Measurements from ENCODE around the gene PGC. TPM values are rescaled to one million over a fixed set of nuclear protein-coding genes. Genes with fewer than 3 reads are reported as not detected.

PGC gene
- total and polyA plus RNA-seq, 2 of the 8 experiments (the other 6 are each of a cell fraction or from before 2014, with no cell fraction given) = 0.09 TPM; not detected in 1

GRCh38 chr6:41737591-41738130 is 9.5 kb downstream of the PGC start:
- no peak overlapping the region for H3K4me3 ChIP-seq (ENCODE audit: extremely low read depth in 1 of 4, insufficient read depth in 2 of 4, low read depth in 3 of 4, low read length in 4 of 4)
- no peak overlapping the region for H3K4ac ChIP-seq (replicated peaks; ENCODE audit: insufficient read length, low read depth, low read length)
- no peak for TF ChIP-seq EZH2 (IDR thresholded peaks at IDR 0.05; ENCODE audit: low read depth, low read length, severe bottlenecking)
- TF ChIP-seq MAX (IDR thresholded peaks at IDR 0.05) = no peak
- no peak for TF ChIP-seq ZNF274 (IDR thresholded peaks at IDR 0.05; ENCODE audit: borderline replicate concordance, extremely low read depth, low read length)
- no peak for TF ChIP-seq RAD21 (IDR thresholded peaks at IDR 0.05 in 1 of 2, conservative IDR thresholded peaks at IDR 0.05 in 1 of 2; ENCODE audit: low read depth in 2 of 2, low read length in 2 of 2)
- H3K56ac ChIP-seq (replicated peaks; ENCODE audit: insufficient read length, low read depth, low read length) = no peak overlapping the region
- CTCF ChIA-PET (ENCODE audit: partially characterized antibody) = interaction anchor here (1.0 to 5.3 kb wide), 9 partner anchors 9 to 46 kb away, joined by 3 to 37 read pairs (median 6); partner anchors contain the start of genes PGC and PRICKLE4
- no peak overlapping the region for H3K14ac ChIP-seq (ENCODE audit: insufficient read length)
- POLR2A ChIA-PET (ENCODE audit: partially characterized antibody) = no interaction called here
- WGBS, 2 experiments (ENCODE audit: extremely low coverage in 1 of 2, insufficient coverage in 1 of 2, insufficient read length in 1 of 2, insufficient replicate concordance in 2 of 2, low coverage in 1 of 2, low lambda C conversion rate in 2 of 2, missing lambda C conversion rate in 1 of 2) = 86% methylated on average over 6 of the region's 6 CpGs; no CpG with 5 or more reads in 1 of the 2 experiments
- no peak overlapping the region for H3K27ac ChIP-seq (ENCODE audit: low read depth, low read length)
- H3K9me3 ChIP-seq (ENCODE audit: insufficient read depth in 2 of 2, low read depth in 1 of 2, low read length in 1 of 2) = no peaks in the 10 kb centered on the region
- peaks cover 0 to 2% of the 10 kb centered on the region in 2 experiments for H4K20me1 ChIP-seq (replicated peaks in 1 of 2; ENCODE audit: control insufficient read depth in 1 of 2, insufficient read depth in 2 of 2, low read length in 2 of 2)
- no peaks in the 10 kb centered on the region for H3K79me2 ChIP-seq (ENCODE audit: control insufficient read depth in 1 of 2, insufficient read depth in 2 of 2, low read length in 2 of 2)
- no peak for FAIRE-seq
- H4K91ac ChIP-seq (replicated peaks; ENCODE audit: insufficient read length, low read length) = no peak overlapping the region
- H3K18ac ChIP-seq (ENCODE audit: extremely low read depth, low read length) = no peak overlapping the region
- no peaks in the 10 kb centered on the region for H3K79me1 ChIP-seq (ENCODE audit: low read depth, low read length)
- H3K4me1 ChIP-seq (replicated peaks in 1 of 4; ENCODE audit: control insufficient read depth in 3 of 4, insufficient read depth in 4 of 4, low read length in 3 of 4) = peaks cover under 1 to 17% (median 12%) of the 10 kb centered on the region in 4 experiments
- H3K23me2 ChIP-seq (ENCODE audit: low read depth, low read length) = peaks cover 9% of the 10 kb centered on the region; the same call in 1 of the 2 replicates
- no peak overlapping the region for H2BK120ac ChIP-seq (replicated peaks; ENCODE audit: low read depth, low read length)
- H2BK15ac ChIP-seq (ENCODE audit: low read length) = no peak overlapping the region
- 0 out of 2 replicates have a peak overlapping the region, but pooled peaks have one; percentile 48 for H2BK20ac ChIP-seq (ENCODE audit: low read length)
- no peak for DNase-seq (ENCODE audit: low read depth in 1 of 2, low spot score in 2 of 2)
- no peak overlapping the region for H3K4me2 ChIP-seq (ENCODE audit: insufficient read depth in 1 of 2, low read depth in 2 of 2, low read length in 2 of 2)
- no peak overlapping the region for H2BK5ac ChIP-seq (ENCODE audit: low read depth, low read length)
- no peak overlapping the region for H4K8ac ChIP-seq (ENCODE audit: extremely low read depth, insufficient read depth, low read length)
- no peak overlapping the region for H4K5ac ChIP-seq (ENCODE audit: insufficient read length, low read depth, low read length)
- H2AK5ac ChIP-seq (ENCODE audit: low read depth, low read length) = no peak overlapping the region
- no peak overlapping the region for H3K23ac ChIP-seq (ENCODE audit: insufficient read length)
- no peaks in the 10 kb centered on the region for H3K36me3 ChIP-seq (ENCODE audit: control insufficient read depth in 2 of 4, insufficient read depth in 4 of 4, low read length in 3 of 4)
- H2BK12ac ChIP-seq (ENCODE audit: low read depth, low read length) = no peak overlapping the region
- no peak overlapping the region for H2AFZ ChIP-seq (ENCODE audit: low read length)
- no peak overlapping the region for H3K9ac ChIP-seq (replicated peaks in 1 of 4; ENCODE audit: extremely low read depth in 1 of 4, low read depth in 3 of 4, low read length in 3 of 4)
- peaks cover 0 to 8% (median 3%) of the 10 kb centered on the region in 4 experiments; a peak in 3 of 7 replicates for H3K27me3 ChIP-seq (replicated peaks in 1 of 4; ENCODE audit: control insufficient read depth in 3 of 4, extremely low read depth in 1 of 4, insufficient read depth in 3 of 4, low read length in 3 of 4)

Data from H1 (cell line).